GM12878 (cell line): ENCODE measurements around the gene TNFRSF8. TPM values are rescaled to one million over a fixed set of nuclear protein-coding genes. Genes with fewer than 3 reads are reported as not detected.

ENCODE experiments used
- BACH1 ChIP-seq: fragments of 450-650 bp; IDR thresholded peaks from 2 replicates; pipeline ENCODE4 v1.6.1; 2017; ENCODE audit warnings: mild to moderate bottlenecking, borderline replicate concordance
- BRCA1 ChIP-seq: IDR thresholded peaks from 2 replicates; pipeline ENCODE4 v1.6.1; 2011; ENCODE audit warnings: low read depth, low read length, improper control_type of control experiment
- CREM ChIP-seq: IDR thresholded peaks from 2 replicates; pipeline ENCODE4 v1.6.1; 2014; ENCODE audit warnings: antibody characterized with exemption, low read depth
- E2F4 ChIP-seq: IDR thresholded peaks from 2 replicates; pipeline ENCODE4 v1.6.1; 2012; ENCODE audit warnings: low read depth, low read length, improper control_type of control experiment
- ELK1 ChIP-seq: IDR thresholded peaks from 2 replicates; pipeline ENCODE4 v1.6.1; 2012; ENCODE audit warnings: low read depth, low read length, improper control_type of control experiment
- ETV6 ChIP-seq, 2 experiments: fragments of 450-650 bp in 1 of 2; IDR thresholded peaks in 1 of 2; conservative IDR thresholded peaks in 1 of 2; 2 replicates each; pipeline ENCODE4 v1.6.1; 2014; ENCODE audit warnings: antibody characterized with exemption in 1 of 2, borderline replicate concordance in 1 of 2, low read depth in 1 of 2, mild to moderate bottlenecking in 1 of 2, moderate library complexity in 1 of 2
- MEF2A ChIP-seq: IDR thresholded peaks from 2 replicates; pipeline ENCODE4 v1.6.1; 2011; ENCODE audit warnings: low read depth, mild to moderate bottlenecking, low read length, moderate library complexity; ENCODE audit not compliant: insufficient read depth
- NKRF ChIP-seq: fragments of 450-650 bp; conservative IDR thresholded peaks from 2 replicates; pipeline ENCODE4 v1.6.1; 2017; ENCODE audit warnings: mild to moderate bottlenecking, moderate library complexity
- PBX3 ChIP-seq: IDR thresholded peaks from 2 replicates; pipeline ENCODE4 v1.6.1; 2011; ENCODE audit warnings: mild to moderate bottlenecking, low read depth, low read length, moderate library complexity; ENCODE audit not compliant: insufficient replicate concordance
- POU2F2 ChIP-seq: IDR thresholded peaks from 3 replicates; pipeline ENCODE4 v1.6.1; 2011; ENCODE audit warnings: low read depth, mild to moderate bottlenecking, low read length, borderline replicate concordance
- PRDM15 ChIP-seq: fragments of 450-650 bp; formaldehyde crosslinking; IDR thresholded peaks from 2 replicates; pipeline ENCODE4 v1.4.0; 2020; ENCODE audit warnings: mild to moderate bottlenecking, moderate library complexity
- RAD21 ChIP-seq: IDR thresholded peaks from 2 replicates; pipeline ENCODE4 v1.6.1; 2011; ENCODE audit warnings: mild to moderate bottlenecking, low read depth, low read length, moderate library complexity; ENCODE audit not compliant: insufficient read depth
- RELA ChIP-seq: fragments of 450-650 bp; IDR thresholded peaks from 2 replicates; pipeline ENCODE4 v1.8.0; 2014; ENCODE audit warnings: borderline replicate concordance; ENCODE audit not compliant: partially characterized antibody
- RUNX3 ChIP-seq: IDR thresholded peaks from 2 replicates; pipeline ENCODE4 v1.6.1; 2012; ENCODE audit warnings: low read length, inconsistent platforms
- SMC3 ChIP-seq: IDR thresholded peaks from 2 replicates; pipeline ENCODE4 v1.6.1; 2011; ENCODE audit warnings: low read length, improper control_type of control experiment, borderline replicate concordance
- STAT3 ChIP-seq: IDR thresholded peaks from 2 replicates; pipeline ENCODE4 v1.6.1; 2011; ENCODE audit warnings: low read depth, low read length, improper control_type of control experiment
- SUZ12 ChIP-seq: fragments of 200-600 bp; sonication (generic); IDR thresholded peaks from one replicate; pipeline ENCODE4 v1.6.1; 2018; ENCODE audit warnings: antibody characterized with exemption, mild to moderate bottlenecking; ENCODE audit not compliant: unreplicated experiment
- TARDBP ChIP-seq: IDR thresholded peaks from 2 replicates; pipeline ENCODE4 v1.6.1; 2016; ENCODE audit warnings: borderline replicate concordance
- TCF3 ChIP-seq: IDR thresholded peaks from 2 replicates; pipeline ENCODE4 v1.6.1; 2012; ENCODE audit warnings: low read depth, mild to moderate bottlenecking, low read length, borderline replicate concordance; ENCODE audit not compliant: insufficient read depth
- polyA plus RNA-seq, 11 experiments: library from polyadenylated mRNA; depleted of rRNA in 4 of 11; unstranded in 6 of 11; stranded (reverse) in 5 of 11; fragments of >200 nt; fragmentation: Nextera tagmentation in 4 of 11; fragmentation: Illumina TruSeq in 1 of 11; extraction: Ambion mirVana in 4 of 11; extraction: Trizol in 1 of 11; gene quantifications; 1 replicate in 1 of 11; 2 replicates in 10 of 11; pipeline versions ENCODE4 v1.2.1 to v1.2.3, GENCODE V29; 2011 to 2016; ENCODE audit warnings: inconsistent platforms in 2 of 11, missing spikeins in 2 of 11, low read depth in 1 of 11
- total RNA-seq, 4 experiments: library from RNA; depleted of rRNA in 3 of 4; stranded (reverse); fragments of >200 nt in 3 of 4; fragmentation: Illumina TruSeq in 1 of 4; extraction: Trizol in 1 of 4; gene quantifications; 2 replicates each; pipeline versions ENCODE4 v1.2.1 to v1.2.3, GENCODE V29; 2013 to 2021

The TNFRSF8 gene
- total and polyA plus RNA-seq, 10 of the 15 experiments (the other 5 are each of a cell fraction or from before 2014, with no cell fraction given) = 9.8 to 114 (median 58.8) TPM

GRCh38 chr1:12047120-12047876 is 15.8 kb upstream of the TNFRSF8 start (continued):
- TF ChIP-seq NKRF (0 out of 2 replicates have a peak, but pooled peaks have one; percentile 30), RAD21 (peak; percentile 18; the same call in 1 of the 2 replicates), PRDM15 (CRISPR knock-in tag) (peak; percentile 37; the same call in 1 of the 2 replicates), RELA (peak; percentile 13), STAT3 (no peak; the same call in 1 of the 2 replicates), E2F4 (0 out of 2 replicates have a peak, but pooled peaks have one; percentile 11), SUZ12 (no peak), TCF3 (peak; percentile 90; the same call in 1 of the 2 replicates), ELK1 (no peak), PBX3 (peak; percentile 53), RUNX3 (no peak), POU2F2 (peak; percentile 79), SMC3 (0 out of 2 replicates have a peak, but pooled peaks have one; percentile 11), BRCA1 (no peak), CREM (peak; percentile 95), BACH1 (peak; percentile 65), ETV6 (conservative IDR thresholded peaks at IDR 0.05 in 1 of 2, IDR thresholded peaks at IDR 0.05 in 1 of 2; ENCODE audit: borderline replicate concordance in 1 of 2, low read depth in 1 of 2) (peak in 1 of 2 experiments; percentile 87; a peak in 2 of 4 replicates), MEF2A (peak; percentile 66; the same call in 1 of the 2 replicates), TARDBP (peak; percentile 71; the same call in 1 of the 2 replicates)
